ENCODE measurements around the gene RCAN1.

GRCh38 chr21:34594566-34595234, 20.2 kb downstream of the RCAN1 start:
- TF ChIP-seq, protein P1, sequence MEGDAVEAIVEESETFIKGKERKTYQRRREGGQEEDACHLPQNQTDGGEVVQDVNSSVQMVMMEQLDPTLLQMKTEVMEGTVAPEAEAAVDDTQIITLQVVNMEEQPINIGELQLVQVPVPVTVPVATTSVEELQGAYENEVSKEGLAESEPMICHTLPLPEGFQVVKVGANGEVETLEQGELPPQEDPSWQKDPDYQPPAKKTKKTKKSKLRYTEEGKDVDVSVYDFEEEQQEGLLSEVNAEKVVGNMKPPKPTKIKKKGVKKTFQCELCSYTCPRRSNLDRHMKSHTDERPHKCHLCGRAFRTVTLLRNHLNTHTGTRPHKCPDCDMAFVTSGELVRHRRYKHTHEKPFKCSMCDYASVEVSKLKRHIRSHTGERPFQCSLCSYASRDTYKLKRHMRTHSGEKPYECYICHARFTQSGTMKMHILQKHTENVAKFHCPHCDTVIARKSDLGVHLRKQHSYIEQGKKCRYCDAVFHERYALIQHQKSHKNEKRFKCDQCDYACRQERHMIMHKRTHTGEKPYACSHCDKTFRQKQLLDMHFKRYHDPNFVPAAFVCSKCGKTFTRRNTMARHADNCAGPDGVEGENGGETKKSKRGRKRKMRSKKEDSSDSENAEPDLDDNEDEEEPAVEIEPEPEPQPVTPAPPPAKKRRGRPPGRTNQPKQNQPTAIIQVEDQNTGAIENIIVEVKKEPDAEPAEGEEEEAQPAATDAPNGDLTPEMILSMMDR (IDR thresholded peaks at IDR 0.05) = no peak
- no peak for TF ChIP-seq ZFX (IDR thresholded peaks at IDR 0.05; ENCODE audit: borderline replicate concordance)
